Stimulated activated CD4-positive, alpha-beta T cell treated with anti-CD3 and anti-CD28 coated beads, Interleukin-2, amount 100 ng/mL, for 4 hours (primary cell): ENCODE data around the gene SYT1.

ENCODE experiments used
- DNase-seq: peaks from one replicate; pipeline ENCODE4 v3.0.0-alpha.2; 2020; ENCODE audit warnings: low read depth

The SYT1 gene

DNA sequence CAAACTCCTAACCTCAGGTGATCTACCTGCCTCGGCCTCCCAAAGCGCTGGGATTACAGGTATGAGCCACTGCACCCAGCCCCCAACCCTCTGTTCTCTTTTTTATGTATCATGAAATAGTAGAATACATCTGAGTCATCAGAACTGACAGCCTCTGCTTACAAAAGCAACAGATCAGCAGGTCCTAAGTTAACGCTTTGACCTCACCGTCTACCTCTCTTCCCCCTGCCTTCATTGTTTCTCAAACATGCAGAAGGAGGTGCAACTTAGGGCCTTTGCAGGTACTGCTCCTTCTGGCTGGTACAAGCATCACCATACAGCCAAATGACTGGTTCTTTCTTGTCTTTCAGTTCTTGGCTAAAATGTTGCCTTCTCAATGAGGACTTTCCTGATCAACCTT lies 577.0 kb downstream of the SYT1 start:
- DNase-seq = no peak

GRCh38 chr12:79442396-79442795 lies 577.8 kb downstream of the SYT1 start:
- DNase-seq = no peak

- no peak for DNase-seq
Measured at GRCh38 chr12:79444089-79444488, 579.5 kb downstream of the SYT1 start.

DNA sequence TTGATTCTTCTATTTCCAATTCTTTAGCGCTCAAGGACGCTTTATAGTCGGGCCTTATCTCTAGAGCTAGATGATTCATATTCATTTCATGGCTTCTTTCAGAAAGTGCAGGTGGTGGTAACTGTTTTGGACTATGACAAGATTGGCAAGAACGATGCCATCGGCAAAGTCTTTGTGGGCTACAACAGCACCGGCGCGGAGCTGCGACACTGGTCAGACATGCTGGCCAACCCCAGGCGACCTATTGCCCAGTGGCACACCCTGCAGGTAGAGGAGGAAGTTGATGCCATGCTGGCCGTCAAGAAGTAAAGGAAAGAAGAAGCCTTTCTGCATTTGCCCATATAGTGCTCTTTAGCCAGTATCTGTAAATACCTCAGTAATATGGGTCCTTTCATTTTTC lies 584.2 kb downstream of the SYT1 start:
- no peak for DNase-seq

DNA sequence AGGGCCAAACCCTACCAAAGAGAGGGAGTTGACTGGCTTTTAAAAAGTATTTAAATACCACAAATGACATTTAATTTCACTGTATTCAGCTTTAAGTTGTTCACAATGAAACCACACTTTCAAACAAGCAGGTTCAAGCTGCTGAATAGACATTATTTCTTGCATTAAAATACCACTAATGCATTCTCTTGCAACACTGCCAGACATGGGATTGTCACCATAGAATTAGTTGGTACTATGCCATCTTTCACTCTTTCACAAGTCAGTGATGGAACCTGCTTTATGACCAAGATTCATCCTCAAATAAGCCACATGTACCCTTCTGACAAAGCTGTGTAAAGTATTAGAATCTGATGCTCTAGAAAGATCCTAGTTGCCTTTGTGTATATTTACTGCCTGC lies 586.8 kb downstream of the SYT1 start:
- DNase-seq = no peak

DNA sequence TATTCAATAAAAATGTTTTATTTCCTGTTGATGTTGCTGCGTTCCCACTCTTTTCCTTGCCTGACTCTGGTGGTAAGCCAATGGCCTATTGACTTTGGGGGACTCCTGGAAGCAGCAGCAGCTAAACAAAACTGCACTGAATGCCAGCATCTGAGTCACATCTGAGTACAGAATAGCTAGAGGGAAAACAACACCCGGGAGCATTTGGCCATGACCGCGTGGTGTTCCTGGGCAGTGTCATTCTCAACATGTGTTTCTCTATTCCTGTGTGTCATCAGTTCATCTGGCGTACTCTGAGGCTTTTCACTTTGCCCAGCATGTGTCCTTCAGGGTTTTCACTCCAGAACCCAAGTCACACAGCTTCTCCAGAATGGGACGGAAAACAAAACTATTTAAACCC lies 587.4 kb downstream of the SYT1 start:
- DNase-seq = no peak

GRCh38 chr12:79452906-79453305 lies 588.3 kb downstream of the SYT1 start:
- no peak for DNase-seq

DNA sequence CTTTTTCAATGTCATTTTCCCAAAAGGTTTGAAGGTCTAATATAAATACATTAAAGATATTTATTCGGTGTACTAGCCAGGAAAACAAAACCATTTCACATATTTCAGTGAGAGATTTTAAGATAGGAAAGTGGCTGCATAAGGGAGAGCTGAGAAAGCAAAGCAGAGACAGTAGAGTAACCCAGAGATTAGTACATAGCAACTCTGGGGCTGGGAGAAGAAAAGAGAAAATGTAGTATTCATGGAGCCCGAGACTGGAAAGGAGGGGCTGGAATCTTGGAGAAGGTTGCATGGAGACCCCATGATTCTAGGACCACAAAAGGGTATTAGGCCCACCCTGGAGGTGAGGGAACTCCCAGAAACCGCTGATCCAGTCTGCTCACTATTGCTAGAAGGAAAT lies 589.2 kb downstream of the SYT1 start:
- DNase-seq = no peak

- no peak for DNase-seq
Measured at GRCh38 chr12:79454338-79454843, 589.8 kb downstream of the SYT1 start.

- DNase-seq = no peak
Measured at GRCh38 chr12:79455286-79455685, 590.7 kb downstream of the SYT1 start.

DNA sequence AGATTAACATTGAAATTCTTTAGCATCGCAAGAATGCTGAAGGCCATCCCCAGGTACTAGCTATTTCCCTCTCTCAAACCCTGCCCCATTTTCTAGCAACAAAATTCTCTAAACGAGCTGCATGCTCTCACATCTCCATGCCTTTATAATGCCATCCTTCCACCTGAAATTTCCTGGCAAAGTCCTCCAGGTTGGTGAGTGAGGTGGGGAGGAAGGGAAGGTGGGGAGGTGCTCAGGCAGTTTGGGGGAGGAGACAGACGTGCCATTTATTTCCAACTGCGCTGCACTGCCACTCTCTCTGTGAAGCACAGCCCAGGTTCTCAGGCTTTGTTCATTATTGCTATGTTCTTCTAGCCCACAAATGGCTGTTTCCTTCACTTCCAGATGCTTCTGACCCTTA lies 617.7 kb downstream of the SYT1 start:
- no peak for DNase-seq

DNA sequence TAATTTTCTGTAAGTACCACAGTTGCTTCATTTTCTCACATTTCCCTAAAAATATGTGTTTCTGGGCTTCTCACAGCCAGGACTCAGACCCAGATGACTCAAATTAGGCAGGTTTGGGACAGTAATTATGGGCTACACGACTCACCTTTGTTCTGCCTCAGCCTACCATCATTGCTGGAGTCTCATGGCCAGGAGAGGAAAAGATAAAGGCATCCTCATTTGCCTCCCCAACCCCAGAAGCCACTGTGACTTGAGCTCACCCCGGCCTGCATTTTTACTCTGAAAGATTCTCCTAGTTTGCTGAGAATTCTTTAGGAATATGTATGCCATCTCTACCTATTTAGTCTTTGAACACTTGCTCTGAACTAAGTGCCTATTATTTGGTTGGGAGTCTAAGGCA lies 618.3 kb downstream of the SYT1 start:
- no peak for DNase-seq

DNA sequence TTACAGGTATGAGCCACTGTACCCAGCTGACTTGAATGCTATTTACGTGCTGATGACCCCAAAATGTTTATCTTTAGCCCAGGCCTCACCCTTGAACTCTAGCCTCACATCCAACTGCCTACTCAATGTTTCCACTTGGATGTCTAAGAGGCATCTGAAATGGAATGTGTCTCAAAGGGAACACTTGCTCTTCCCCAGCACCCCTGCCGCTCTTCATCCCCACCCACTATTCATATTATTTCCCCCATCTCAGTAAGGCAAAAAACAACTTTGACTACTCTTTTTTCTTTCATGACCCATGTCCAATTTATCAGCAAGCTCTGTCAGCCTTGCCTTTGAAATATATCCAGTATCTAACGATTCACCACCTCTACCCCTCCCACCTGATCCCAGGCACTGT lies 621.6 kb downstream of the SYT1 start:
- no peak for DNase-seq

GRCh38 chr12:79487386-79488110 lies 623.0 kb downstream of the SYT1 start:
- no peak for DNase-seq
